RCC 7860 (cell line): ENCODE data around the gene PGBD5.

Source experiments
- DNase-seq: peaks from one replicate; pipeline ENCODE4 v3.0.0-alpha.2; 2015; ENCODE audit warnings: low spot score
- FAIRE-seq: peaks from 2 replicates; lab custom pipeline; 2012; peaks lifted over from hg19 to GRCh38; lab: Jason Lieb, UNC

The PGBD5 gene

DNA sequence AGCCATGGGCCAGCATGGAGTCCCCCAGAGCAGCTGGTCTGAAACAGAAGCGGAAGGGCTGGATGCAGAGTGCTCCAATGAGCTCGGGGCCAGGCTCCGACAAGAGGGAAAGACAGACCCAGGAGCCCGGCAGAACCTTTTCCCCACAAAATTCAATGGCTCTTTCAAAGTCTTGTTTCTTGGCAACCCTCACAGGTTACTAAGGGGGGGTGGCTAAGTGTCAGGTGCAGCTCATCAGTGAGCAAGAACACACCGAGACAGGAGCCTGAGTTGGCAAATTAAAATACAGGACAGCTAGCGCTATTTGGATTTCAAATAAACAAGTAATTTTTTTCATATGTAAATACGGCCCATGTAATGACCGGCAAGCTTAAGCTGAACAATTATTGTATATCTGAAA, 27.3 kb downstream of the PGBD5 start:
- no peak for DNase-seq
- FAIRE-seq, result no peak

DNA sequence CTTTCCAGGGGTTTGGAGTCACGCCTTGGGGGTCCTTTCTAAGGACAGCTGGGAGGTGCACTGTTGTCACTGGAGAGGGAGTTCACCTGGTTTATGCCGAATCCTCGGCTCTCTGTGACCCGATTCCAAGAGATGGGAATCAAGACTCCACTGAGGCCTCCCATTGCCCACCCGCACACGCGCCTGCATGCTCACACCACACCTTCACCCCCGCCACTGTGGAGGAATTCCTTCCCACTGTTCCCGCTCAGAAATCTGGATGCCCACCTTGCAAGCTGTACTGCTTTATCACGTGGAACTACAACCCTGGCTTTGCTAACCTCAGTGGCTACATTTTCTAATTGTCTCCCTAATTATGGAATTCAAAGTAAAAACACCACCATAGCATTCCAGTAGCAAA, 29.2 kb downstream of the PGBD5 start:
- FAIRE-seq (no peak), DNase-seq (no peak)

DNA sequence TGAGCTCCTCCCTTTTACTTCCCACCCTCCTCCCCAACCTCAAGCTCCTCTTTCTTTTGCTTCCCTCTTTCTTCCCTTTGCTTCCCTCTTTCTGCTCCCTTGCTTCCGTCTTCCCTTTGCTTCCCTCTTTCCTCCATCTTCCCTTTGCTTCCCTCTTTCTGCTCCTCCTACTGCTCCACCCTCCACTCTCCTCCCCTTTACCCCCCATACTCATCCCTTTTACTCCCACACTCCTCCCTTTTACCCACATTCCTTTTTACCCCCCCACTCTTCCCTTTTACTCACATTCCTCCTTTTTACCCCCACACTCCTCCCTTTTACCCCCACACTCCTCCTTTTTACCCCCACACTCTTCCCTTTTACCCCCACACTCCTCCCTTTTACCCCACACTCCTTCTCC, 30.2 kb downstream of the PGBD5 start:
- no peak for FAIRE-seq
- DNase-seq, result no peak

DNA sequence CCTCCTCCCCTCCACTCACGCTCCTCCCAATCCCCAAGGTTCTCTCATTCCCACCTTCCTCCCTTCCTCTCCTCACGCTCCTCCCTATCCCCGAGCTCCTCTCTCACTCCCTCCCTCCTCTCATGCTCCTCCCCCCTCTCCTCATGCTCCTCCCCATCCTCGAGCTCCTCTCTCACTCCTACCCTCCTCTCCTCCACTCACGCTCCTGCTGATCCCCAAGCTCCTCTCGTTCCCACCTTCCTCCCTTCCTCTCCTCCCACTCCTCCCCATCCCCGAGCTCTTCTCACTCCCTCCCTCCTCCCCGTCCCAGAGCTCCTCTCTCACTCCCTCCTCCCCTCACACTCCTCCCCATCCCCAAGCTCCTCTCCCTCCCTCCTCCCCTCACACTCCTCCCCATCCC, 31.4 kb downstream of the PGBD5 start:
- FAIRE-seq (no peak), DNase-seq (no peak)

DNA sequence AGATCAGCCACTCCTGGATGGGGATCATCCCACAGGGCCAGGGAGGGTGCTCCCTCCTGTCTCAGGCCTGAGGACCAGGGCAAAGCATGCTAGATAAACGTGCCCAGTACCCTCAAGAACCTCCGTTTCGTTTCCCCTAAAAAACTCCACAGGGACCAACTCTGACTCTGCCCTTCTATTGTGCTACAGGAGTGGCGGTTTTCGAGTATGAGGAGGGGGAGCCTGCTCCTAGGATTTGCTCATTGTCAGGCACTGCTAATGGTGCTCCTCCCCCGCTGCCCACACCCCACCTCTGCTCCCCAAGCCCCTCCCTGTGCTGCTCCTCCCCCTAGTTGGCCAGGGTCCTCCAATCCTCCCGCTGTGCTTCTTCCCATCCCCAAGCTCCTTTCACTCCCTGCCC, 32.0 kb downstream of the PGBD5 start:
- DNase-seq, result no peak
- FAIRE-seq, result no peak

DNA sequence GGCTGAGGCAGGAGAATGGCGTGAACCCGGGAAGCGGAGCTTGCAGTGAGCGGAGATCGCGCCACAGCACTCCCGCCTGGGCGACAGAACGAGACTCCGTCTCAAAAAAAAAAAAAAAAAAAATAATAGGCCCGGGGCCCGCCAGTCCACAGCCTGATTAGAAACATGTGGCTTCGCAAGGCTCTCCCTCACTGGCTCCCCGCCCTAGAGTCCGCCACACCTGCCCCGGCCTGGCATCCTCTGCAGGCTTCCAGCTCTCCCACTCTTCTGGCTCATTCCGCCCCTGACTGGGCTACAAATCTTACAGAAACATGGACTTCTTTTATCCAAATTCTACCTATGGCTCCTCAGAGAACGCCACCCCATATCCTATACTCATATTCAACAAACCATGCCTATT, 32.4 kb downstream of the PGBD5 start:
- FAIRE-seq (no peak), DNase-seq (no peak)

DNA sequence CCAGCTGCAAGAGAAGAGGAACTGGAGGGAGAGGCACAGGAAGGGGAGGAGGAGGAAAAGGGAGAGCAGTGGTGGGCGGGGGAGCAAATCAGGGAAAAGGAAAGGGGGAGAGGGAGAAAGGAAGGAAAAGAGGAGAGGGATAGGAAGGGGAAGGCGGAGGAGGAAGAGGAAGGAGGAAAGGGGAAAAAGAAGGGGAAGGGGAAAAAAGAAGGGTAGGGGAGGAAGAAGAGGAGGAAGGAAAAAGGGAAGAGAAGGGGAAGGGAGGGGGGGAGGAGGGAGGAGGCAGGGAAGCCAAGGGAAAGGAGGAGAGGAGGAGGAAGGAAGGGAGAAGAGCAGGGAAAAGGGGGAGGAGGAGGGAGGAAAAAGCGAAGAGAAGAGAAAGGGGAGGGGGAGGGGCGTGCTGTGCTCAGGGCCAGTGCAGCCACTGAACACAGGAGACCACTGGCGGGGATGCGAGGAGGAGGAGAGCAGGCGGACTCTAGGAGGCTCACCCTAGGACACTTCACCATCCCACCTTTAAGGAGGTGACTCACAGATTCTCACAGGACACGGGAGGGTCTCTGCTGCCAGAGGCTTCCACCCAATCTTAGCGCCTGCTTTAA, 33.1 kb downstream of the PGBD5 start:
- no peak for DNase-seq
- FAIRE-seq, result no peak

DNA sequence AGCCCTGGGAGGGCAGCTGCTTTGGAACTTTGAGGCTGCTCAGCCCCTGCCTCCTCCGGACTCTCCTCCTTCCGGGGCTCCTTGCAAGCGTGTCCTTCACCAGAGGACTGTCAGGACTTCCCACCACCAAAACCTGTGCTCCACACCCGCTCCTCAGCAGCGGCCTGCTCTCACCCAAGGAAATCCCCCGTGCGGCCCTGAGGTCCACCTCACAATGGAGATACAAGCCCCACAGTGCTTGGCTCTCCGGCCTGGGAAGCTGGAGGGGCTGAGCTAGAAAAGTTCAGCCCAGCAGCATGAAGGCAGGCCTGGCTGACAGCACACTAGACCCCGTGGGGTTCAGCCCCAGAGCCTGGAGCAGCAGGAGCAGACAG, 33.6 kb downstream of the PGBD5 start:
- FAIRE-seq, result no peak
- DNase-seq, result no peak

DNA sequence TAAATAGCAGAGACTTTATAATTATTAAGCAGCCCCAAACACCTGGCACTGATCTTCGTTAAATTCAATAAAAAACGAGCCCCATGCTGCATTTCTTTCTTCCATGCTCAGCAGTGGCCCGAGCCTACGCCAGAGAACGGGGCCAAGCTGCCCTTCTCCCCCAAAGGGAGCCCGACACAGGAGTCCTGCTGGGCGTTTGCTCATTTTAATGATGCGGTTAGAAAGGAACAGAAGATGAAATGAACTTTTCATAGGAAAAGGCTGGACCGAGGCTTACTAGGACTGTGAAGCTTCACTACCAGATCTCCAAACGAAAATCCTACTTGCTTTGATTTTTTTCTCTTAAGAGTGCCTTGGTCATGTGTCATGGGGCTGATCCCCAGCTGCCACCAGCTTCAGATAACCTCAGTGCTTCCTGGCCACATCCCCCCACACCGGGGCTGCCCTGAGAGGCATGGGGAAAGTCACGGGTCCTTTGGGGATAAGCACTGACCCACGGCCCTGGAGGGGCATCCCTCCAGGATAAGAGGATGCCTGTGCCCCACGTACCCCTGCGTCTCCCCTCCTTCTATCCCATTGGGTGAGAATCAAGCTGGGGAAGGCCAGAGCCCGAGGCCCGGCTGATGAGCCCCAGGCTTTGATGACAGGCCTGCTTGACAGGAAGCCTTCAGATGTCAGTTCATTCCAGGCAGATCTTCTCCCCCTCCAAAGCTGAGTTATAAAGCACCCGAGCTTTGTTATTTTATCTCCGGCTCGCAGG, 34.2 kb downstream of the PGBD5 start:
- DNase-seq, result no peak
- no peak for FAIRE-seq

DNA sequence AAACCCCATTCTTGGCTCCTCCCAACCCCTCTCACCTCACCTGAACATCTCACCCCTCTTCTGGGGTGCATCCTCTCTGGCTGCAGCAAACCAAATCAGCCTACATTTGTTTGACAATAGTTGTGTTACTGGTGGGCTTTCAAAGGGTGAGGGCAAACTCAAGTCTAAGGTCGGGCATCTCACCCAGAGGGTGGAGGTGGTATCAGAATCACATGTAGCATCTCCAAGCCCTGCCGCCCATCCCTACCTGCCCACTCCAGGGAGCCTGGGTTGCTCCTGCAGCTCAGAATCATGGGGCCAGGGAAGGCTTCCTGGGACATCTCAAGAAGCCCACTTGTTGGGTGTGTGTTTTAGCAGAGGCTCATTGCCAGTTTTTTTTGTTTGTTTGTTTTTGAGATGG, 35.8 kb downstream of the PGBD5 start:
- FAIRE-seq, result no peak
- DNase-seq, result no peak

DNA sequence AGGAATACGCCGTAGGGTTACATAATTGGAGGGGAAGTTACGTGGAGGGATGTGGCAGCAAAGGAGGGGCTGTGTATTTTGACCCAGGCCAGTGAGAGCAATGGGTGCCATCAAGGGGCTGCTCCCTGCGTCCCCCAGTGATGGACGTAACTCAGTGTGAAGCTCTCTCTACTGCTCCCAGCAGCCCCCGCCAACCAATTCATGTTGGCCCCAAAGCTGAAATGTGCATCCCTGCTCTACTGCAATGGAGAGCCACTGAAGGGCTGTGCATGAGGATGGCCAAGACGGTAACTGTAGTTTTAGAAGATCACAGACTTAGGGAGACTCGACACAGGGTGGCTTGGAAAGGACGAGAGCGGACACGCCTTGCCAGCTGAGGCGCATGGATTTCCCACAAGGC, 38.3 kb downstream of the PGBD5 start:
- DNase-seq (no peak), FAIRE-seq (no peak)

DNA sequence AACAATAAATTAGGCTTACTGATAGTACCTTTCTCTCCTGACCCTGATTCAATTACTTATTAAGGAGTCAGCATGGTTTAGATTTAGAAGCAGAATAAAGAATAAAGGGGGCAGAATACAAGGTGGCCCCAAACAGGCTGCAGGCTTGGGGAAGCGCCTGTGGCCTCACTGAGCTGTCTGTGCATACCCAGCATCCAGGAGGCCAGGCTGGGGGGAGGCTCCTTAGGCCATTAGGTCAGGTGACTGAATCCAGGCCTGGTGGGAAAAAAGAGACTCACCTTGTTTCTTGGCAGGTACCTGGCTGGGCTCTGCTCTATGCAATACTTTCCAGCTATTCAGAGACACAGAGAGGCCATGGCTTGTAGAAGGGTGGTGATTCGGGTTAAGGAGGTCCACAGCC, 38.8 kb downstream of the PGBD5 start:
- FAIRE-seq, result no peak
- no peak for DNase-seq

DNA sequence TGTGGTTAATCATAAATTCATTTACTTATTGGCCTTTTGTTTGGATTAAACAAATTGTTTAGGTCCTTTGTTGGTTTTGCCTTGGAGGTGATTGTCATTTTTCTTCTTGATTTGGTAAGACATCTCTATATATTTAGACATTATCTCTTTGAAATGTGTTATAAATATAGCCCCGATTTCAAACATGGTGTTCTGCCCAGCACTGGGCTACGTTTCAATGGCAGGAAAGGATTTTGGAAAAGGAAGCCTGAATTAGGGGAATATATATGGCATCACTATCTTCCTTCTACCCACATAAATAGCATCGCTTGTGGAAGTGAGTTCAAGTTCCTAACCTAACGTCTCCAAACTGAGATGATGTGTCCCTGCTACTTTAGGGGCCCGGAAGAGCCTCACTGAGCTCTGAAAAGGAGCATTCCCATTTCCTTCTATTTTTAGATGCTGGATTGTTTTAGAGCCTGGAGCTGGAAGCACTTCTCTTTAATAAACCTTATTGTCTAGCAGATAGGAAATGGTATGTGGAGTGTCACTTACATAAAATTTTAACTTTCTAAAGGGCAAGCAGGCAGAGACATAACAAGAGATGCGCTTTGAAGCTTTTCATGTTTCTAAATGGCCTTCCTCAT, 39.4 kb downstream of the PGBD5 start:
- FAIRE-seq (no peak), DNase-seq (no peak)

DNA sequence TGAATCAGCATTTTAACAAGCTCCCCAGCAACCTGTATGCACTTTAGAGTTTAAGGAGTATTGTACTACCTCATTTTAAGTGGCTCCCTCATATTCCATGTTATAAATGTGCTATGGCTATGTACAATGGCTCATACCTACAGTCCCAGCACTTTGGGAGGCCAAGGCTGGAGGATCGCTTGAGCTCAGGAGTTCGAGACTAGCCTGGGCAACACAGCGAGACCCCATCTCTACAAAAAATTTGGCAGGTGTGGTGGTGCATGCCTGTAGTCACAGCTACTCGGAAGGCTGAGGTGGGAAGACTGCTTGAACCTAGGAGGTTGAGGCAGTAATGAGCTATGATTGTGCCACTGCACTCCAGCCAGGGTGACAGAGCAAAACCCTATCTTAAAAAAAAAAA, 40.2 kb downstream of the PGBD5 start:
- FAIRE-seq (no peak), DNase-seq (no peak)

DNA sequence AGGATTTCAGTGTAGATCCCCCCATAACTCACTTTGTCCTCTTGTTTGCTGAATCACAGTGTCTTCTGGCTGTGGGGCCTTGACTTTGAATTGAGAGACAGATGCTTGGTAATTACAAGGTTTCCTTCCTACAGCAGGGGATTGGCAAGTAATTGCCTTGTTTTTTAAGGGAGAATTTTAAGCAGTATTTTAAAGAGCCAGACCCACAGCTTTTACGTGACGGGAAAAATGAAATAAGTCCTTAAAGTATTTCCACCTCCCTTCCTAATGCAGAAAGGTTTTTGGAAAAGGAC, 41.0 kb downstream of the PGBD5 start:
- FAIRE-seq (no peak), DNase-seq (no peak)

DNA sequence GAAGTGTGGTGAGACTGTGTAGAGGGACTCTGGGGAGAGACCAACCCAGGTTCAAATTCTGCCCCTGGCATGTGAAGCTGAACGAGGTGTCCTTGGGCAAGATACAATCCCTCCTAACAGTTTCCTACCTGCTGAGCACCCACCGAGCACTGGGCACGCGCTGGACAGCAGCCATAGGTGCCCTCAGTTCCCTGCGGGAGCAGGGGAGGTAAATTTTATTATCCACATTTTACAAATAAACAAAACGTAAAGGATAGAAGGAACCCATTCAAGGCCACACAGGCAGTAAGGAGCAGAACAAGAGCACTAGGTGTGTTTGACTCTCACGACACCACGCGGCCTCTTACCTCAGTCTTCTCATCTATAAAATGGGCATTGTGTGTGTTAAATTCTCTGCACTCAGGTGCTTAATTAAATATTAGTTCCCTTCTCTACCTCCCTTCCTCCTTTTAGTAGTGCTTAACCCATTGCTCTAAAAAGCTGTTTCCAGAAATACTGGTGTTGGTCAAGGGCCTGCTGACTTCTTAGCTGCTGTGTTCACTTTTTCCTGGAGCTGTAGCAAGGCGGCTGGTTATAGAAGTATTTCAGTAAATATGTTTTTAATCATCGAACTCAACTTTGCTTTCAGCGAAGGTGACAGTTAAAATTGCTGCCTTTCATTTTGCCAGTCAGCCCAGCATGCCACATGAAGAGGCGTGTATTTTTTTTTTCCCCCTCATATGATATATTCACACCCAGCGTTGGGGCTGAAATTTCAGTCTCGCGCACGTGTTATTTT, 41.6 kb downstream of the PGBD5 start:
- FAIRE-seq, result no peak

DNA sequence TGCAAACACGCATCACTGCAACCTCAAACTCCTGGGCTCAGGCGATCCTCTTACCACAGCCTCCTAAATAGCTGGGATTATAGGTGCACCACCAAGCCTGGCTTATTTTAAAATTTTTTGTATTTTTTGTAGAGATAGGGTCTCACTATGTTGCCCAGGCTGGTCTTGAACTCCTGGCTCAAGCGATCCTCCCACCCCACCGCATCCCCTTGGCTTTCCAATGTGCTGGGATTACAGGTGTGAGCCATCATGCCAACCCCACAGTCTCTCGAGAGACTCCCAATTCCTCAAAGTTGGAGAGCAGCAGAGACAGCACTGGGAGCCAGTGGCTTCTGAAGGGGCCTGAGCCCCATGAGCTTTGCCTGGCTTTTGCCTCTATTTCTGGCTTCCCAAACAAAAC, 42.7 kb downstream of the PGBD5 start:
- no peak for DNase-seq
- no peak for FAIRE-seq

More for the DNA sequence above, 41.6 kb downstream of the PGBD5 start:
- no peak for DNase-seq

DNA sequence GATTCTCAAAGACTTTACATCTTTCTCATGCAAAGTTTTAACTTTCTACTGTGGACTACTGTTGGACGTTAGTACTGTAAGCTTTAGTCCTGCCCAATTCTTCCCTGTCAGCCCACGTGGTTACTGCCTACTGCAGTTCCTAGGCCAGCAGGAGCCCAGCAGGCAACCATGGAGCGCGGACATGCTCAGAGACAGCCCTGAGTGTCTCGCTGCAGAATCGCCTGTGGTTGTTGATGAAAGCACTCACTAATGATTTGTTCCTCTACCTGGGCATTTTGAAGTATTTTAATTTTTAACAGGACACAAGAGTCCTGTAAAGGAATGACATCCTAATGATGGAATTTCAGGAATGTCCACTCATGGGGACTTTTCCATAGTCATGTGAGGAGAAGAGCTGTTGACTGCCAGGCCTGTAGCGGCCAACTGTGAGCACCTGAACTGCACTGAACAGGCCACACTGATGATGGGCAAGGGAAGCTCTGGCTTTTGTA, 44.1 kb downstream of the PGBD5 start:
- FAIRE-seq (peak; percentile 94), DNase-seq (peak; percentile 94)

DNA sequence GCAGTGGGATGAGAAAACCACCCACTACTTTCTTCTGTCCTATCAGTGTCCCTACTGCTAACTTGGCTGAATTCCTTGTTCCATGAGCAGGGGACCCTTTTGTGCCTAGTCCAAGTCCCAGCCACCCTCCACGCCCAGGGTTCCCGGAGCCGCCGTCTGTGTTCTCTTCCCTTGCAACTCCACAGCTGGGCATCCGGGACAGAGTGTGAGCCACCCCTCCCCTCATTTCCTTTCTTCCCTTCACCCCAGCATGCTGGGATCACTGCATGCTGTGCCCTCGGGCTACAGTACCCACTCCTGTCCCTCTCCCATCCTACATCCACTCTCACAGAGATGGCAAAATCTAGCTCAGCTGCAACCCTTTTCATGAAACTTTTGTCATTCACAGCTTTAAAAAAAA, 44.5 kb downstream of the PGBD5 start:
- no peak for DNase-seq
- FAIRE-seq, result no peak

DNA sequence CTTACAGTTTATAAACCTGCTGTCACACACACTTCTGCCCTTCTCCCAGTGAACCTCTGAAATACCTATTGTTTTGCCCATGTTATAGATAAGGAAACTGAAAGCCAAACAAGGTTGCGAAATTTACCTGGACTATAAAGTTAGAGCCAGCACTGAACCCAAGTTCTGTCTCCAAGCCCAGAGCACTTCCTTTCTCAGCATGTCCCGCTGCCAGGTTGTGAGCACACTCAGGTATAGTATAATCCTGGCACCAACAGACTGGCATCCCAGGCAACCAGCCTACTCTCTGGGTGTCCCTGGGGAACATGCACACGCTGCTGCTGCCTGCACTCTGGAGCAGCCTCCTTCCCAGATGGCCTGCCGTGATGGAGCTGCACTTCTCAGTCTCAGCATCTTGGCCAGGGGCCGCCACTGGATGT, 45.1 kb downstream of the PGBD5 start:
- no peak for DNase-seq
- no peak for FAIRE-seq

DNA sequence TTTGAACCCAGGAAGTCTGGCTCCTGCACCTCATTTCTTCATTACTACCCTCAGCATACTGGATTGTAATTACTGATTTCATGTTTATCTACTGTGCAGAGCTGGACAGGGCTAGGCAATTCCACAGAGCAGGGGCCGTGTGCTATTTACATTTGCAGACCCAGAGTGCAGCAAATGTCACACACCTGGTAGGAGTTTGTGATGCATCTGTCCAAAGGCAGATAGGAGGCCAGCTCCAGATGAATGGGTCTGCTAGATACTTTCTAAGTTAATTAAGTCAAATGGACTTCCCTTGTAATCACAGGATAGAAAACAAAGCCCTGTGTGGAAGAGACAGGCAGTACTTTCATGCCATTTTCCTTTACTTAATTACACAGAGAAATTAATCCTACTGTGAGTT, 46.2 kb downstream of the PGBD5 start:
- FAIRE-seq, result no peak

DNA sequence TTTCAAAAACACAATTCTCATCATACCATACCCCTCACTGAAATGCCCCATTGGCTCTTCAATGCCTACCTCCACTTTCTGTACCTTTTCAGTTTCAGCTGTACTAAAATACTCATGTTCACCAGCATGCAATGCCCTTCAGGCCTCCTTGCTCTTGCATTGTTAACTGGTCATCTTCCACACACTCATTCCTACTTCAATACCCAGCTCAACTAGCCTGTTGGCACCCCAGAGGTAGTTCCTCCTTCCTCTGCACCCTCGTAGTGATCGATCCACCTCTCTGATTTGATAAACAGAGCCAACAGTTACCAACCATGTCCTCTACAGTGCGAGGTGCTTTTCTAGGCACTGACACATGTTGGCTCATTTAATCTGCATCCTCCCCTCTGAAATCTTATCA, 46.7 kb downstream of the PGBD5 start:
- DNase-seq (no peak), FAIRE-seq (no peak)

More for the DNA sequence above, 46.2 kb downstream of the PGBD5 start:
- DNase-seq, result no peak
